OCI-LY3 (cell line): Measurements from ENCODE around the gene UBQLN4.
A peak's percentile ranks its signal among the peaks of the same experiment; 100 is the strongest.

Experiments used
- CTCF ChIP-seq: fragments of 200-600, 300-600 bp; sonication (generic); IDR thresholded peaks from 2 replicates; pipeline ENCODE4 v1.5.1; 2014; ENCODE audit warnings: antibody characterized with exemption, low read length, low read depth
- EZH2phosphoT487 ChIP-seq: fragments of 200-600 bp; shearing (Covaris generic); IDR thresholded peaks from 2 replicates; pipeline ENCODE4 v1.6.1; 2018; ENCODE audit warnings: antibody characterized with exemption, mixed run types, low read depth

- peak; percentile 97 for TF ChIP-seq CTCF
- TF ChIP-seq EZH2phosphoT487, result no peak
Observed at GRCh38 chr1:155989242-155990004, 64.2 kb downstream of the UBQLN4 start.
